ENCODE results near the gene CXXC5. TPM values are rescaled to one million over a fixed set of nuclear protein-coding genes. Genes with fewer than 3 reads are reported as not detected.

The CXXC5 gene
- polyA plus RNA-seq, 1 donor, result 191 TPM

- DNase-seq, result no peak
Measured at GRCh38 chr5:139664086-139664693, 16.0 kb downstream of the CXXC5 start.

- DNase-seq, result no peak
Measured at GRCh38 chr5:139664727-139665351, 16.7 kb downstream of the CXXC5 start.

GRCh38 chr5:139665626-139666025, 17.5 kb downstream of the CXXC5 start:
- DNase-seq, result no peak

GRCh38 chr5:139666551-139666950, 18.4 kb downstream of the CXXC5 start:
- DNase-seq, result no peak

DNA sequence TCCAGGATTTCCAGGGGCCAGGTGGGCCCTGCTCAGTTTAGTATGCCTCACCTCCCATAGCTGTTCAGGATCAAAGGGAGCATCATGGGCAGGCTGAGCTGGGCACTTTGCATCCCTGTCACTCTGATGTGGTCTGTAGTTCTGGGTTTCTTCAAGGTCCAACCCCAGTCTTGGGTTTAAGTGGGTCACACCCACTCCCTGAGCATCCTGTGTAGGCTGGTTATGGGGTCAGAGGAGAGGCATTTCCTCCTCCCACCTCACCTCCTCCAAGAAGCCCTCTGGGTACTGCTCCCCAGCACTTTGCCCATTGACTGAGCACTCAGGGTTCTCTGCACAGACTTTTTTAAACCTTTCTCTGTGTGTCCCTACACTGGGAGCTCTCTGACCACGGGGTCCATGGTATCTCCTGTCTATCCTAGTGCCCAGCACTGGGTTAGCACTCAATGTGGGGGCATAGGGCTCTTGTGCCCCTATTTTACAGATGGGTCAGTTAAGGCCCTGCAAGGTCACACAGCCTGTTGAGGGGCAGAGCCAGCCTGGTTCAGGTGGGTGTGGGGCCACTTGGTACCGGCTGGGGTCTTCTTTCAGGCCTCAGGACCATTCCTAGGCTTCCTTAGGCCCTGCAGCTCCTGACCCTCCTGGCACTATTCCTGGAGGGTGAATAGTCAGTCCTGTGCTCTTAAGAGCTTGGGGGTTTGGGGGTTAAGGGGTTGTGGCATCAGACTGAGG, 19.0 kb downstream of the CXXC5 start:
- no peak for DNase-seq

DNA sequence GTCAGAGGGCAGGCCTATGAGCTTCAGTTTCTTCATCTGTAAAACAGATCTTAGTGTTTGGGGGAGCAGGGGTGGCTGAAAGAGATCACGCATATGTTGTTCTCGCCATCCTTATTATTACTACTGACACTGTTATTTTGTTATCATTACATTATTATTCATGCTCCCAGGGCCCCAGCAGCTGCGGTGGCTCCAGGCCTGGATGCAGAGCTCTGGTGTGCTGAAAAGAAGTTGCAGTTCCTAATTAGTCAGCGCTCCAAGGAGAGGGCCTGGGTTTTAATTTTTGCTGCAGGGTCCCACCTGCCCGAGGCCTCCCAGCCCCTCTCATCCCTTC, 19.5 kb downstream of the CXXC5 start:
- DNase-seq, result no peak

DNA sequence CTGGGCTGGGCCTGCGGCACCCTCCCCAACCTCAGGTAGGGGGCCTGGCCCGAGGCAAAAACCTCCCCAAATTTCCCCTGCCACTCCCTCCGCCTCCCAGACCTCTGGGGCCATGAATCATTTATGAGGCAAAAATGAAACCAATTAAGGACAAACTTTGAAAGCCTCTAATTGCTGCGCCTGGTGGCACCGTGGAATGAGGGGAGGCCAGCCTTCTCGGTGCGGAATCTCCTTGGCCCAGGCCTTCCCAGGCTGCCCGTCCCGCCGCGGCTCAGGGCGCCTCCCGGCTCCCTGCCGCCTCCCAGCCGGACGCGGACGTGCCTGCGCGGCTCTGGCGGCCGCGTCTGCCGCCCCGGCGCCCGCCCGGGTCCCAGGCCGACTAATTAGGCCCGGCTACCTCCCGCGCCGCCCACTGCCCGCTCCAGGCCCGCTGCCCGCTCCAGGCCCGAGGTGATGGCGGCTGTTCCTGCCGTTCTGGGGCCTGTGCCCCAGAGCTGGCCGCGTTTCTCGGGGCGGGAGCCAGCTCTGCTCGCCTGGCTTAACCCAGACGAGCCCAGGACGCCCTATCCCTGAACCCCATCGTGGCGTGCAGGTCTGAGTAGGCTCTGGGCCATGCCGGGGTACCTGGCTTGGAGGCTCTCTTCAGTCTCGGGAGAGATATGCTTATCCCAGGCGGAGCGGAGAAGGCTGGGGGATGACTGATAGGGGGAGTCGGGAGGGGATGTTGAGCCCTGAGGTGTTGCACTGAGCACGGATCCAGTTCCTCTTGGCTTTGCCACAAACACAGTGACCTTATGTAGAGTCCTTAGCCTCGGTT, 20.1 kb downstream of the CXXC5 start:
- DNase-seq, result no peak

DNA sequence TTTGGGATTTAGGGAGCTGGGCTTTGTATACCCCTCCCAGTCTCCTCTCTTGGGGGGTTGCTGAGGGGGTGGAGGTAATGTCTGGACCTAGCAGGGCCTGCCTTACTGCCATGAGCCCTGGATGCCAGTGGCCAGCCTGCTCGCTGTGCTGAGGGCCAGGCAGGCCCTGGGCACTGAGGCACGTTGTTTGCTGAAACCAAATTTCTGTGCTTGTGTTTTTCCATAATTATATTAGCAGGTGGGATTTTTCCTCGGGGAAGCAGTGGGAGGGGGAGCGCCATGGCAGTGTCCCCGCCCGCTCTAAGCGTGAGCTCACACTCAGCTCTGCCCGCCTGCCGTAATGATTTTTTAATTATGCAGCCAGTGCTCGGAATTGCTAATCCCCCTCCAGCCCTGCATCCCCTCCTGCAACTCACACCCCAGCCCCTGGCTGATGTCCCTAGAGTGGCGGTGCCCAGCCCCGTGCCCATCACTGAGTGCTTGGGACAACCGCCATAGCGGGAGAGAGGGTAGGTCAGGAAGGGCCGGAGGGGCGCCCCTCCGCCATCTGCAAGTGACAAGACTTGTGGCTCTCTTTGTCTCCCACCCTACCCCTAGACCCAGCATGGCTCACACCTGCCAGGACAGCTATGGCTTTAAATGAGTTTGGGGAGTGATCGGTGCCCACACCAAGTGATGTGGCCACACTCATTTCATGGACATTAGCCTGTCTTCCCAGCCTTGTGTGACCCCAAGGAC, 20.9 kb downstream of the CXXC5 start:
- DNase-seq, result no peak

- DNase-seq, result no peak
Measured at GRCh38 chr5:139669662-139670368, 21.7 kb downstream of the CXXC5 start.

DNA sequence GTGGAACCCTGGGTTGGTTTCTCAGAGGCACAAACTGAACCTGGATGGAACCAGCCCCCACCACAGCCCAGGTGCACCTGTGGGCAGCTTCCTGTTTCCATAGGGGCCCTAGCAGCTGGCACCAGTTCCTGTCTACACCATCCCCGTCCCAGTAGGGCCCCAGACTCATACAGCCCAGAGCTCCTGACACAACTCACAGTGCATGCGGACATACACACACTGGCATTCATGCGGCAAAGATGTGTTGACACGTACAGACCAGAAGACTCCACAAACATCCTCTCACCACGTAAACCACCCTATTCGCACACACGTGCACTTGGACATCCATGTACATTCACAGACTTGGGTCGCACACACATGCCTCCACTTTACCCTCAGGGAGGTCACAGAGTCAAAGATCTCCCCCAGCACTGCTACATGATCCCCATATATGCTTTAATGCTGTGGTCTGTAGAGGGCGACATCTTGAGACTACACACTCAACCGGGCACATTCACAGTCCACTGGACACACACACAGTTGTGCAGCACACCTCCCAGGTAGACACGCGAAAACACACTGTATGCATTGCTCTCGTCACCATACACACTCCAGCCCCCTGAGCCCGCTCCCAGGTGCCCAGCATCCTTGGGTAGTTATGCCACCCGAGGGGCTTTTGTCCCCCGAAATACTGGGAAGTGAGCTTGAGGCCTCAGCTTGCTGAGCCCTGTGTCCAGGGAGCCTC, 22.4 kb downstream of the CXXC5 start:
- no peak for DNase-seq

- no peak for DNase-seq
Measured at GRCh38 chr5:139671096-139671841, 23.1 kb downstream of the CXXC5 start.

GRCh38 chr5:139675213-139675612, 27.1 kb downstream of the CXXC5 start:
- DNase-seq, result no peak

DNA sequence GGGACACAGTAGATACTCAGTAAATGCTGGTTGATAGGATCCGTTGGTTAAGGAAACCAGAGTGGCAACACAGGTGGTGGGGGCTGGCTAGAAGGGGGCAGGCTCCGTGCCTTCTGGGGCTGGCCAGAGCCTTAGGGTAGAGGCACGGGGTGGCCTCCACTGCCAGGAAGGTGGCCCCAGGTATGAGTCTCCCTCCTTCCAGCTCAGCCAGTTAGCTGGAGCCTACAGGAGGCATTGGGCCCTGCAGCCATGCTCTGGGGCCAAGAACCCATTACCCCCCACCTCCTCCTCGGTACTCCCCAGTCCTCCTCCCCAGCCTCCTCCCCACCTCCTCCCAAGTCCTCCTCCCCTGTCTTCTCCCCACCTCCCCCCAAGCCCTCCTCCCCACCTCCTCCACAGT, 27.7 kb downstream of the CXXC5 start:
- DNase-seq, result no peak

GRCh38 chr5:139676406-139676805, 28.3 kb downstream of the CXXC5 start:
- DNase-seq, result no peak

DNA sequence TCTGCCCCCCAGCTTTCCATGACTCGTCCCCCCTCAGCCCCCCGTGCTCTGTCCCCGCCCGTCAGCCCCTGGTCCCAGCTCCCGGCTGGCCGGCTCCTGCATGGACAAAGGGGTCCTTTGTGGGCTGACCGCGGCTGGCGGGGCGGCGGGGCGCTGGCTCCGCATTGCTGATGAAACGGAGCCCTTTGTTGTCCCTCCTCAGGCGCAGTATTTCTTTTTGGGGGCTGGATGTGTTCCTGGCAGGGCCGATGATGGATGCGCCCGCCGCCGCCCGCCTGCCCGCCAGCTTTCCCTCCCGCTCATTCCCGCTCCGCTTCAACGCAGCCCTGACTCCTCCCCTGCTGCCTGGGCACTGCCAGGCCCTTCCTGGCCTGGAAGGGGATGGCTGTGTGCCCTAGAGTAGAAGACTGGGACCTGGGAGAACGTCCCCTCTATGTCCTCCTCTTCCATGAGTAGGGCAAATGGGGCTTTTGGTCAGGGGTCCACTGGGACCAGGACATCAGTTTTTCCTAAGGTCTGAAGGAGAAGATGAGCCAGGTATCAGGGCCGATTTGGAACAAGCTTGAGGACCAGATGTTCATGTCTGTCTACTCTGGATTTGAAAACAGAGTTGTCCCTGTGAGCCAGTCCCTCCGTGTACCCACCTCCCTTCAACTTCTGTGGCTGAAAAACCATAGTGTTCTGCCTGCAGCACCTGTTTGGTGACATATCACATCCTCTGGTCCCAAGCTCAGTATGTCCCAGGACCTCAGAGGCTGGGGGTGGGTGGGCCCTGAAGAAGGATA, 29.0 kb downstream of the CXXC5 start:
- no peak for DNase-seq

GRCh38 chr5:139677736-139678613, 29.8 kb downstream of the CXXC5 start:
- DNase-seq, result no peak

DNA sequence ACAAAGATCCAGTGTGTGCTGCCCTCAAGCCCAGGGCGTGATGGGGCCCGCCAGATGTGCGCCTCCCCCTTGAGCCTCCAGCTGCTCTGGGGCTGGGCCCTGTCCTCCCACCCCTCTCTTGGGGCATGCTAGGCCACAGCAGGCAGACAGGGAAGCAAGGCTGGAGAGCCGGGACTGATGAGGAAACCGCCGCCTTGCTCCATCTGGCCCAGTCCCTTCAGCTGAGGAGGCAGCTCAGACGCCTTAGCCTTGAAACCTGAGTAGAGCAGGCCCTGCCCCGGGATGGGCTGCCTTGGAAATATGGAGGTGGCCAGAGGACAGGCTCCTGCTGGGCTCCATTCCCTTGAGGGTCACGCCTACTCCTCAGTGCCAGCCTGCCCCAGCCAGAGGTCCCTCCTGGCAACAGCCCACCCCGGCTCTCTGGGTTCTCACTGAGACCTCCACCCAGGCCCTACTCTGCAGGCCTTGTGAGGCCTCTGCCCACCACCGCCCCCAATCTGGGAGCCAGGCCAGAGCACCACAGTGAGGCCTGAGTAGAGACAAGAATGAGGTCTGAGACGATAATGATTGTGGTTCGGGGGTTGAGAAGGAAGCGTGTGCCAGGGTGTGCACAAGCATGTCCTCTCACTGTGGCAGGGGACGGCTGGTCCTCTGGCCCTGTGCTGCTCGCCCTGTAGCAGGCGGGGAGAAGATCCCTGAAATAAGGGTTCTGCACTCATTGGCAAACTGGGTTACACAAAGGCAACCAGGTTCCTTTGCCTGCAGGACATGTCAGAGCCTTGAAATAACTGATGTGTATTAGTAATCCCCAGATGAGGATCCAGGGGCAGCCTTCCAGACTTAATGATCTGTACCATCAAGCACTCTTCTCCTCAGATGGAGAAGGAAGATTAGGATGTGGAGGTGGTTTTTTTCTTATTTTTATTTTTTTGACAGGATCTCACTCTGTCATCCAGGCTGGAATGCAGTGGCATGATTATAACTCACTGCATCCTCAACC, 30.9 kb downstream of the CXXC5 start:
- no peak for DNase-seq

All from left kidney (tissue), 2 donors.